Upper lobe of left lung (tissue), 4 donors: ENCODE data around the gene CHCHD6.

Source experiments
- POLR2A ChIP-seq, 4 donors: fragments of 450-650 bp; IDR thresholded peaks; one replicate each; pipeline ENCODE4 v1.5.1; 2016 to 2017; ENCODE audit warnings: antibody characterized with exemption in 4 of 4, mild to moderate bottlenecking in 2 of 4
- TF ChIP-seq, protein P1 (sequence below), 6 experiments: fragments of 450-650 bp in 4 of 6; fragments of 200-600 bp in 2 of 6; sonication (generic) in 2 of 6; IDR thresholded peaks; one replicate each; pipeline ENCODE4 v1.5.1; 2016 to 2019; ENCODE audit warnings: antibody characterized with exemption in 6 of 6

- TF ChIP-seq, protein P1, sequence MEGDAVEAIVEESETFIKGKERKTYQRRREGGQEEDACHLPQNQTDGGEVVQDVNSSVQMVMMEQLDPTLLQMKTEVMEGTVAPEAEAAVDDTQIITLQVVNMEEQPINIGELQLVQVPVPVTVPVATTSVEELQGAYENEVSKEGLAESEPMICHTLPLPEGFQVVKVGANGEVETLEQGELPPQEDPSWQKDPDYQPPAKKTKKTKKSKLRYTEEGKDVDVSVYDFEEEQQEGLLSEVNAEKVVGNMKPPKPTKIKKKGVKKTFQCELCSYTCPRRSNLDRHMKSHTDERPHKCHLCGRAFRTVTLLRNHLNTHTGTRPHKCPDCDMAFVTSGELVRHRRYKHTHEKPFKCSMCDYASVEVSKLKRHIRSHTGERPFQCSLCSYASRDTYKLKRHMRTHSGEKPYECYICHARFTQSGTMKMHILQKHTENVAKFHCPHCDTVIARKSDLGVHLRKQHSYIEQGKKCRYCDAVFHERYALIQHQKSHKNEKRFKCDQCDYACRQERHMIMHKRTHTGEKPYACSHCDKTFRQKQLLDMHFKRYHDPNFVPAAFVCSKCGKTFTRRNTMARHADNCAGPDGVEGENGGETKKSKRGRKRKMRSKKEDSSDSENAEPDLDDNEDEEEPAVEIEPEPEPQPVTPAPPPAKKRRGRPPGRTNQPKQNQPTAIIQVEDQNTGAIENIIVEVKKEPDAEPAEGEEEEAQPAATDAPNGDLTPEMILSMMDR (IDR thresholded peaks at IDR 0.05), result no peak
- TF ChIP-seq POLR2A (IDR thresholded peaks at IDR 0.05), result no peak
These were observed 11.4 kb downstream of the CHCHD6 start for GRCh38 chr3:126715432-126715831.
